ENCODE results near the gene AFDN.

AFDN gene

GRCh38 chr6:167817729-167818128 lies 9.0 kb upstream of the AFDN start:
- no peak for DNase-seq

DNA sequence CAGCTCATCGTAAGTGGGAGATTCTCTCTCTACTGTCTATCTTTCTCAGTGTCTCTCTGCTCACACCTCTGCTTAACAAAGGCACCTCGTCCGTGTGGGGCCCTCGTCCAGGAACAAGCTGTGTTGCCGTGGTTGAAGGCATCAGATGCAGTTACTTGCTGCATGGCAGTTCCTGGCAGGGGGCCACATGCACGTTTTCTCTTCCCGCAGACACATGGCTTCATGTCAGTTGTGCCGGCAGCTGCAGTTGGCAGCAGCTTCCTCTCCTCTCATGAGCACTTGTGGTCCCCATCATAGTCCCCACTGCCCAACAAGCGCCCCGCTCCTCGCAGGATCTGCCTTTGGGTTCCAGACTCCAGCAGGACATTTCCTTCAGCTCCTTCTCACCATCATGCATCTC lies 7.1 kb upstream of the AFDN start:
- no peak for DNase-seq

GRCh38 chr6:167820681-167821080 lies 6.0 kb upstream of the AFDN start:
- DNase-seq = no peak

DNA sequence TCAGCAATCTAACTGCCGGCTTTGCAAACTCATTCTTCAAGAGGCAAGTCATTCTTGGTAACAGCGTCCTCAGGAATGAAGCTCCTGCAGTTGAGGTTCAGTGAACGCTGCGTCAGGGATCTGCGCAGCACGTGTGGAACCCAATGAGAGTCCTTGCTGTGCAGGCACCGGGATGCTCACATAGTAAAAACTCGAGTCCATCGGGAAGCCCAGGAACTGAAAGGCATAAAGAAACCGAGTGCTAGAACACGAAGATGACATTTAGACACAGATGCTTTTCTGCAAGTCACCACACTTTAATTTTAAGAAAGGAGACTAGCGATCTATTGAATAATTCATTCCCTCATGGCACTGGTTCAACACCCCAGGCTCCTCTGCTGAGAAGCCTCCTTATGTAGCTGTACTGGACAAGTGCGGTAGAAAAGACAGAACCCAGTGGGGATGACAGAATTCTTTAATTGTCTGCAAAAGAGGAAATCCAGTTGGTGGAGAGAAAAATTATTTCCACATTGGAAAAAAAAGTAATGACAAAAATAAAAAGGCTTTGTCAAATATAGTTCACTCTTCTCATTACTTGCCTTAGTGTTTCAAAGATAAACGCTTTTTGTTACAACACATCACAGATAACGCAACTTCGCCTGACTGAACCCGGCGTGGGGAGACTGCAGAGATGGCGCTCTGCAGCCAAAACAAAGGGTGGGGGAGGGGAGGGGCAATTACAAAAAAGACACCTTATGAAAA lies 1.9 kb upstream of the AFDN start:
- no peak for DNase-seq

DNA sequence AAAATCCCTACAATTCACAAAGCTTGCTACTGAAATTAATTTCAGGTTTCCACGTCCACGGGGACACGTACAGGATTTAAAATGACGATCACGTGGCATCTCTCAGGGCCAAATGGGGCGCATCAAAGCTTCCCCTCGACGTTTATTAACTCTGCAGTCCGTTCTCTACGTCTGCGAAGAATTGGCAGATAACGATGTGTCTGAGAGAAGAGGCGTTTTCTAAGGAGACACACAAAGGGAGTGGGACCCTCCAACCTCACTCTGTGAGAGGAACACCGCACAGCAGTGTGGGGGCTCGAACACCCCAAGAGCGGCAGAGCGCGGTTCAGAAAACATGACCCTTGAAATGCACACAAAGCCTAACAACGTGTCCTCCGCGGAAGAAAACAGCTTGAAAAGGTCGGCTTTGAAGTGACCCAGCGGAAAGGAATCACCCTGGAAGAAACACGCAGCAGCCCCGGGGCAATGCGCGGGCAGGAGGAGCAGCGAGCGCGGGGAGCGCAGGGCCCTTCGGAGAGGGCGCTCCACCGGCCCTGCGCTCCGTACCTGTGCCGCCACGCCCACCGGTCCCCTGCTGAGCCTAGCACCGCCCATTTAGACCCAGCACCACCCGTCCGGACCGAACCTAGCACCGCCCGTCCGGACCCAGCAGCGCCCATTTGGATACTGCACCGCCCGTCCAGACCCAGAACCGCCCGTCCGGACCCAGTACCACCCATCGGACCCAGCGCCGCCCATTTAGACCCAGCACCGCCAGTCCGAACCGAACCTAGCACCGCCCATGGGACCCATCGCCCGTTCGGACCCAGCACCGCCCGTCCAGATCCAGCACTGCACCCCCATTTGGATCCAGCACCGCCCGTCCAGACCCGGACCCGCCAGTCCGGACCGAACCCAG lies 1.1 kb upstream of the AFDN start:
- DNase-seq = no peak

DNA sequence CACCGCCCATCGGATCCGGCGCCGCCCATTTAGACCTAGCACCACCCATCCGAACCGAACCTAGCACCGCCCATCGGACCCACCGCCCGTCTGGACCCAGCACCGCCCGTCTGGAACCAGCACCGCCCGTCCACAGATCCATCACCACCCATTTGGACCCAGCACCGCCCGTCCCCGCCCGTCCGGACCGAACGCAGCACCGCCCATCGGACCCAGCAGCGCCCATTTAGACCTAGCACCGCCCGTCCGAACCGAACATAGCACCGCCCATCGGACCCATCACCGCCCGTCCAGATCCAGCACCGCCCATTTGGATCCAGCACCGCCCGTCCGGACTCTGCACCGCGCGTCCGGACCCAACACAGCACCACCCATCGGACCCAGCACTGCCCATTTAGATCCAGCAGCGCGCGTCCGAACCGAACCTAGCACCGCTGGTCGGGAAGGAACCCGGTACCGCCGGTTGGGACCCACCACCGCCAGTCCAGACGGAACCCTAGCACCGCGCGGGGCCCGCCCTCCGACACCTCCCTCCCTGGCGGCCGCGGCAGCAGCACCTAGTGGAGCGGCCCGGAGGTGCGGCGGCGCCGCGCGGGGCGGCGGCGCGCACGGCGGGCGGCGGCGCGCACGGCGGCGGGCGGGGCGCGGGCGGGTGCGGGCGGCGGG lies 348 bp upstream of the AFDN start:
- DNase-seq = peak; percentile 48 to 58

DNA sequence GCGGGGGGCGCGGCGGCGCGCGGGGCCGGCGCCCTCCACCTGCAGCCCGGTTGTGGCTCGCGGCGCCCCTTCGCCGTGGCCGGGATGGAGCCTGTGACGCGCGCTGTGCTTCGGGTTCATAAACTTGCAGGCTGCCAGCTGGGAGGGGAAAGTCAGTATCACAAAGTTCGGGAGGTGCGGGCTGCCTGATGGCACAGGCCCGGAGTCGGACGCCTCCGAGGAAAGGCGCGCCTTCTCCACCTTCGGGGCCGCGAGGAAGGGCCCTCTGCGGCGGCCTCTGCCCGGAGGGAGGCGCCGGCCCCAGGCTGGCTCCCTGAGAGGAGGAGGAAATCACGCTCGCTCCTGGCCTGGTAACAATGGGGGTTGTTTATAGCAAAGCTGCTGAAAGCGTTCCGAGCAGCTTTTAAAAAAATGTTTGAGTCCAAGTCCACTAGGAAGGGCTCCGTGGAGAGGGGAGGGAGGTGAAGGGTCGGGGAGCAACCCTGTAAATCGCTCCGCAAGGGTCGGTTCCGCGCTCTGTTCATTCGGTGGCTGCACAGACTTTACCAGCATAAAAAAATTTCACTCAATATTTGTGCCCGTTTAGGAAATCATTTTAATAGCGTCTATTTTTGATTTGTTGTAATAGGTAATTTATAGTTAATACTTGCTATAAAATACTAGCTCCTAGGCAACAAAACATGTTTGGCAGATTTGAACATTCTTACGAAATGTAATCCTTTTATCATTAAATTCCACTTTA lies 1.0 kb downstream of the AFDN start:
- DNase-seq = no peak

DNA sequence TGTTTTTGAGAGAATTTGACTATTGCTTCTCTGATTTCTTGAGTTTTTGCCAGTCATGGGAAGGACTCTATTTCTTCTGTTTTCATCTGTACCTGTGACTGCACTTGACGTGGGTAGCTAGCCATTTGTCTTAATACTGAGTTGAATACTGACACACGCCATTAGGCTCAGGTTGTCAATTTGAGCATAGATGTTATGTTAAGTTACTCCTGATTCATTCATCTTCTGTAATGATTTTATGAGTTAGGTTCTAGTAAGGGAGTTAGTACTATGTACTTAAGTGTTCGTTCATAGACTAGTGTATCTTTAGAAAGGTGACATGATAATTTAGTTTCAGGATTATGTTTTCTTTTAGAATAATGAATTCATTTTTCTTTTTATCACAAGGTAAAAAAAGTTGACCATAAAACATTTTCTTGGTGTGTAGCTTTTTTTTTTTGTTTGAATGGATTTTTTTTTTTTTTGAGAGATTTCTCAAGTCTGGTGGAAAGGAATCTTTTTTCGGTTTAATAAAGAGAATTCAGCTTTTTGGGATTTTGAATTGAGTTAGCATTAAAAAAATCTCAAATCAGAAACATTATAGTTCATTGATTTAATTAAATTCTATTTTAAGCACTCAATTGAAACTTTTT lies 1.7 kb downstream of the AFDN start:
- DNase-seq = no peak

DNA sequence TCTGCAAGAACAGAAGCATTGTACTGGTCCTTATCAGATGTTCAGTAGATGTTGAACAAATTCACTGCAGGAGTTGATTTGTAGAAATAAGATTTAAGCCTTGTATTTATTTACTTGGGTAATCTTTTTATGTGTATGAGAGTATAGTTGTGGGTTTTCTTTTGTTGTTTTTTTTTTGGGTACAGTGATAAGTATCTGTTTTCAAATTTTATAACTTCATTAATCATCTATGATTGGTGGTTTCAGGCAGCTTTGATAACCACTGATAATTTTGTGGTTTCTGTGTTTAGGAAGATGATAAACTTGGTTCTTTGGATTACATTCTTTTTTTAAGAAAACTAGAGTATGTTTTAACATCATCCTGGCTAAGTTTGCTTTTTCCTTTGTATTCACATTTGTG lies 2.8 kb downstream of the AFDN start:
- DNase-seq = no peak

DNA sequence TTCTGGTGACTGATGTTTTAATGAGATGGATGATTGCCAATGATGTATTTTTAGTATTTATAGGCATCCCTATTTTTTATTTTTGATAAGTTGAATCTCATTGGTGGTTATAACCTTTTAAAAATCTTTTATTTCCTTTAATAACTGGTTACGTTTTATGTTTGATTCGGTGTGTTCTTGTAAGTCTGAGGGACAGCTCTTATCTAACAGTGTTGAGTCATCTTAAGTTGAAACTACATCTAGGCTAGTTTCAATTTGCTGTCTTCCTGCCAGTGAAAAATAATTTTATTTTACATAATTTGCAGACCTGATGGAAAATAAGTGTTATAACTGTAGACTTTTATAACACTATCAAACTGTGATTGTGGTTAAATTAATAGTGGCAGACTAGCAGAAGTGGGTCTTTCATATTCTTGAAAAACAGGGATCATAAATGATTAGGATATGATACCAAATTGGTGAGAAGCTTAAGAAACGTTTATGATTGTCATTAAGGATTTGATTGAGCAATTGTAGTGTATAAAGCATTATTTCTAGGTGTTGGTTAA lies 4.6 kb downstream of the AFDN start:
- no peak for DNase-seq

DNA sequence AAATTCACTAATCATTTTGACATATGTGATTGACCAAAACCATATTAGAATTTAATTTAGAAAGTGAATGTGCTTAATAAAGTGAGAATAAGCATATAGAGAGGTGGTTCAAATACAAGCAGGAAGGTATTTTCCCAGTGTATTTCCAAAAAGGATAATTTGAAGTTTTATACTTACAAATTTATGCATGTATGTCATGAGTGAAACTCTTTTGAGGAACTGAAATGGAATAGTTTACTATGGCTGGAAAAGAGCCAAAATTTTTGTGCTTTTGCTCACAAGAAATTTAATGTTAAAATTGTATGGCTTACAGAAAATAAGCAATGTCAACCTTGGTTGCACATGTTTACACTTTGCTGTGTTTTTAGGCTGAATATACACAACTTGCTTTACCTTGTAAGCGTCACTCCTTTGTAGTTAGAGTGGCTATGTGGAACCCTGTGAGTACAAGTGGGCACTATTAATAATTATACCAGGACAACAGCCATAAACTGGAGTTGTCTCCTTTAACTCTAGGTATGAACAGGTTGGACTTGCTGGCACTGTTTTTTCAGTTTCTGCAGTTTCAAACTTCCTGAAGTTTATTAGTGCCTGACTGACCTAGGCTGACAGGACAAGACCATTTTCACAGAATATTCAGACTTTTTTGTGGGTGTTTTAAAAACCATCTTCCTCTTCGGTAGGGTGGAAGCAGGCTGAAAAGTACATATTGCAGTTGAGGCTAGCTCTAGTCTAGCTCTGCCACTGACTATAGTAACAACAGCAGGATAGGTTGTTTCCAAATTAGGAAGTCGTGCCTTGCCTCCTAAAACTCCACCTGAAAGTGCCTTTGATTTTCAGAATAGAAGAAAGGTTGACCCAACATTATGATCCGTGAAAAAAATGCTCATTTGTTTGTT lies 6.0 kb downstream of the AFDN start:
- no peak for DNase-seq

DNA sequence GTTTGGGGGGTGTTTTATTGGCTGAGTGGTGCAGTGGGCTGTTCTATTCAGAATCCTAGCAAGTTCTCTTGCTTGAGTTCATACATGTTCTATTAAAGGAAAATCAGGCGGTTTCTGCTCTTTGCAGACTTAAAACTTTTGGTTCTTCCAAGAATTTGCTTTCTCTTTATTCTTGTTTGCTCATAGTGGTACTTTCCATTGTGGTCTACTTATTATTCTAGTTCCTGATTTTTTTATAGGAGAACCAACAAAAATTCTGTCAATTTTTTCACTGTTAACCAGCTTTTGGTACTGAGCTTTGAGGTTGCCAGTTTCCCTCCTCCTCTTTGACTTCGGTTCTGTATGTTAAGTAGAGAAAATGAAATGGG lies 6.7 kb downstream of the AFDN start:
- no peak for DNase-seq

- no peak for DNase-seq
Observed at GRCh38 chr6:167835260-167835659, 8.5 kb downstream of the AFDN start.

DNA sequence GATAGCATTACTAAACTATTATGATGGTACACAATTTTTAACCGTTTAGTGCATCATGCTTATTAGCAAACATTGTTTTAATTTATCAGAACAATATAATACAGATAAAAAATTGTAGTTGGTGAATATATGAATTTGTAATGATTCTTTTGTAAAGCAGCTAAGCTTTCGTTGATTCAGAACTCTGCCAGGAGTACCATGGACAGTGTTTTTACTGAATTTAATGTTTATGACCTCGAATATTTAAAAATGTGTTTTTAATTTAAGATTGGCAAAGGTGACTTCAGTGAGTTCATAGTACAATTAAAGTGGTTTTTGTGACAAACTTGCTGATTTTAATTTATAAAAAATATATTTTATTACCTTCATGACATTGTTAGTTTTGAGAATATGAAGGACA lies 10.0 kb downstream of the AFDN start:
- no peak for DNase-seq

DNA sequence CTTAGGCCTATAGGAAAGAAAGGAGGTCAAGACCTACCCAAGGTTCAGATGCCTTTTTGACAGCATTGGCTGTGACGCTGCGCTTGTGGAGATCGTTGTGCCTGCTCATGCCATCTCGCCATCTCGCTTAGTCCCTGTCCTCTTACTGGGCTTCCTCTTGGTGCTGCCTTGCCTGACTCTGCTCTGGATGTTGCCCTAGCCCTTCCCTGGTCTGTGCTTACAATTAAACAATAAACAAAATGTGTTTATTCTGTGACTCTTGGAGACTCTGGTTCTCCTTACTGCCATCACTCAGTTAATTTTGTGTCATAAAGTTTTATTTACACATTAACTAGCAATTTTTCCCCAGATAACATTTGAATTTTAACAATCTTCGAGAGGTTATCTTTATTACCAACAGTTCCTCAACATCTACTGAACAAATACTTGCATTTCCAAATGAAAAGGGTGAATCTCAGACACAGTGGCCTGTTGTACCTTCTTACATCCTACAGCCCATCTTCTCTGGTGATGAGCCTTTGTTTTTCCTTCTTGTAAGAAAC lies 11.6 kb downstream of the AFDN start:
- no peak for DNase-seq

DNA sequence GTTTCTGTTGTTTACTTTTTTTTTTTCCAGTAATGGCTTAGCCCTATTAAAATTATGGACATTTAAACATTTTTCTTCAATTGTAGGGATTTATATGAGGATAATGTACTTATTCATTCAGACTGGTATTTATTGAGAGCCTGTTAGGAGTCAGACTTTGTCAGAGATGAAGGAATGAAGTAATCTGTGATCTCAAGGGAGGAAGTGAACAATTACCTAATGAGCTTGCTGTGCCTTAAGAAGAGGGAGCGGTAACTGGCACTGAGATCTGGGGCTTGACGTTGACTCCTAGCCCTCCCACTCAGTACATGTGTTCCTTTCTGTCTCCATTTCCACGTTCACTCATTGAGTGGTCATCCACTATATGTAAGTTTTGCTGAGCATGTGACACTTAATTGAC lies 12.6 kb downstream of the AFDN start:
- DNase-seq = no peak

DNA sequence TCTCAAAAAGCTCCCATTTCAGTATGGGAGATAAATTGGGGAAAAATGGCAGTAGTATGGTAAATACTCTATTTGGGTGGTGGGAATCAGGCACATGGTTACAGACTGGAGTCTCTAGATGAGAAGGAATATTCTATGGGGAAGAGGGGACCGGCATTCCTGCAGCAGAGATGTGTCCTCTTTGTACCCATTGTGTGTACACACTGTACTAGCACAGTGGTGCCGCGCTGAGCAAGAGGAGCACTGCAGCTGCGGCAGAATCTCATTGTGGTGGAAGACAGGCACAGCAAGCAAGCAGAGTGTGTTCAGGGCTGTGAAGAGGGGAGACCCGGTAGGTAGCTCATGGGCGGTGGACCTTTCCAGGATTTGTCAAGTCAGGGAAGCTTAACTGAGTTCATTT lies 13.0 kb downstream of the AFDN start:
- no peak for DNase-seq

DNA sequence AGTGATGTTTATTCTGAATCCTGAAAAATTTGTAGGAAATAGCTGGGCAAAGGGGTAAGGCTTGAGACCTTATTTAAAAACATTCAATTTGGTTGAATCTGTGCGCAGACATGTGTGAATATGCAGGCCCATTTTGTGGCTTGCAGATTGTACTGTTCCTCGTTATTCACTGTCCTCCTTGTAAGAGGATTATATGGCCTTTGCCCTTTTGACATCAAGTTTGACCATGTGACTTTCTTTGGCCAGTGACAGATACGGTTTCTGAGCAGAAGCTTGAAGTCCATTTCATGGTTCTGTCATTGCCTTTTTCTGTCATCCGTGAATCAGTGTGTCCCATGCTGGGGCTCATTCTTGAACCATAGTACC lies 13.4 kb downstream of the AFDN start:
- no peak for DNase-seq

- DNase-seq = no peak
Observed at GRCh38 chr6:167840526-167841179, 13.9 kb downstream of the AFDN start.

DNA sequence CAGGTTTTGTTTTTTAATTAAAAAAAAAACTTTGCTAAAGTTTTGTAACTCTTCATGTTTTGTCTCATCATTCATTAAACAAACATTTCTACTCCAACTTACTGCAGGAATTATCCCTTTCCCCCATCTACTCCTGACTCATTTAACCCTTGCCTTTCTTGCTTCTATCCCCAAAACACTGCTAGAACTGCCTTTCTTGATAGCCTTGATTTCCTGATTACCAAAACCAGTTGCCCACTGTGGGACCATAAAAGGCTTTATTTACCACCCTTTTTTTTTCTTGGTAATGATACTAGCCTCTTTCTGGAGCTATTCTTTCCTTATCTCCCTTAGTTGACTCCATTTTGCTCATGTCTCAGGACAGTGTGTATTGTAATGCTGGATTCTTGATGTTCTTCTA lies 15.3 kb downstream of the AFDN start:
- no peak for DNase-seq

DNA sequence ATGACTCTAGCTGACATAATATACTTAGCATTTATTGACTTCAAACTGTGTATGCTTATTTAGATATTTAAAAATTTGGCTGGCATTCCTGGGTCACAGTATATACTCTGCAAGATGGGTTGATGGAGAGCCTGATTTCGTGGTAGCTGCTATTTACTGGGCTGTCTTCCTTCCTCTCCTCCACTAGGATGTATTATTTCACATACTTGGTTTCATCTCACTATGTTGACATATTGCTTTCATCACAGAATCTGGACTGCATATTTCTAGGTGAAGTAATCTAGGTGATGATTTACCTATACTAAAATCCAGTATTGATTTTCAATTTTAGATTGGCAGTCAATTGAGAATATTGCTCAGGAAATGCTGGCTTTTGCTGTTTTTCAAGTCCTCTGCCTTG lies 15.7 kb downstream of the AFDN start:
- DNase-seq = no peak
